K562 (cell line): ENCODE data around the gene VPS45. TPM values are rescaled to one million over a fixed set of nuclear protein-coding genes. Genes with fewer than 3 reads are reported as not detected.

Source experiments
- ATAC-seq: fragments of 200-7000 bp; cut with Tn5 transposase; 3 replicates; pipeline ENCODE4 v1.9.1; 2020; ENCODE audit warnings: moderate library complexity
- BruUV-seq: library from RNA; stranded (reverse); fragments of 400-500 nt; replicated peaks from 2 replicates; lab custom pipeline; 2021; lab: Mats Ljungman, UMichigan
- CTCF ChIA-PET: fragments of 300-600 bp; formaldehyde crosslinking; extraction: SDS; loops from one replicate; lab custom pipeline; 2021; ENCODE audit warnings: low intra/inter-chr PET ratio; lab: Yijun Ruan, JAX
- POLR2A ChIA-PET: fragments of 300-600, 350-650 bp; sonication (Branson Sonifier 250); formaldehyde crosslinking; extraction: SDS; loops from one replicate; lab custom pipeline; 2021; ENCODE audit warnings: antibody characterized with exemption, inconsistent platforms; lab: Yijun Ruan, JAX
- DNase-seq, 4 experiments: peaks; one replicate each; pipeline versions ENCODE4 v3.0.0 to v3.0.0-alpha.2; 2011 to 2018; ENCODE audit warnings: low spot score in 3 of 4, mixed read lengths in 3 of 4; ENCODE audit errors: extremely low read depth in 1 of 4
- FAIRE-seq: peaks from 2 replicates; lab custom pipeline; 2011; peaks lifted over from hg19 to GRCh38; lab: Jason Lieb, UNC
- H2AFZ ChIP-seq: 2 replicates; pipeline ENCODE4 v1.6.0; 2011; ENCODE audit warnings: low read depth, low read length, control low read depth, inconsistent platforms
- H3K27ac ChIP-seq: fragments of 200-600 bp; 3 replicates; pipeline ENCODE4 v1.8.0; 2011; ENCODE audit warnings: low read depth, mild to moderate bottlenecking, control low read depth, inconsistent platforms, low read length, moderate library complexity, mixed read lengths; ENCODE audit errors: extremely low read depth
- H3K27me3 ChIP-seq, 2 experiments: fragments of 300-600 bp in 1 of 2; 2 replicates in 1 of 2; 3 replicates in 1 of 2; pipeline versions ENCODE4 v1.6.0 to v1.8.0; 2011; ENCODE audit warnings: inconsistent platforms in 2 of 2, low read length in 2 of 2, mild to moderate bottlenecking in 1 of 2, mixed read lengths in 1 of 2, moderate library complexity in 1 of 2; ENCODE audit not compliant: control insufficient read depth in 2 of 2, insufficient read depth in 2 of 2
- H3K36me3 ChIP-seq: fragments of 300-600 bp; 3 replicates; pipeline ENCODE4 v1.8.0; 2011; ENCODE audit warnings: mild to moderate bottlenecking, low read length, inconsistent platforms; ENCODE audit not compliant: control insufficient read depth, insufficient read depth
- H3K4me1 ChIP-seq, 2 experiments: fragments of 200-600 bp in 1 of 2; replicated peaks in 1 of 2; 2 replicates in 1 of 2; 3 replicates in 1 of 2; pipeline versions ENCODE4 v1.5.1 to v1.8.0; 2011; ENCODE audit warnings: inconsistent platforms in 2 of 2, low read length in 2 of 2, mild to moderate bottlenecking in 1 of 2, mixed read lengths in 1 of 2, moderate library complexity in 1 of 2; ENCODE audit not compliant: control insufficient read depth in 2 of 2, insufficient read depth in 2 of 2
- H3K4me2 ChIP-seq: 2 replicates; pipeline ENCODE4 v1.6.1; 2011; ENCODE audit warnings: low read length, control low read depth, inconsistent platforms, mixed read lengths; ENCODE audit not compliant: insufficient read depth
- H3K4me3 ChIP-seq: fragments of 200-600 bp; sonication (generic), shearing (Covaris generic); 2 replicates; pipeline ENCODE4 v1.5.1; 2016; ENCODE audit warnings: control low read depth, inconsistent platforms
- H3K79me2 ChIP-seq: fragments of 200-600 bp; 3 replicates; pipeline ENCODE4 v1.8.0; 2011; ENCODE audit warnings: low read length, inconsistent platforms; ENCODE audit not compliant: control insufficient read depth, insufficient read depth
- H3K9ac ChIP-seq, 2 experiments: 2 replicates each; pipeline versions ENCODE4 v1.6.0 to v1.6.1; 2011; ENCODE audit warnings: low read depth in 2 of 2, low read length in 2 of 2, control low read depth in 1 of 2, inconsistent platforms in 1 of 2, mild to moderate bottlenecking in 1 of 2, mixed read lengths in 1 of 2; ENCODE audit not compliant: insufficient read depth in 1 of 2
- H3K9me1 ChIP-seq: one replicate; pipeline ENCODE4 v1.6.0; 2011; ENCODE audit warnings: inconsistent platforms, mild to moderate bottlenecking, low read length, moderate library complexity; ENCODE audit not compliant: control insufficient read depth, insufficient read depth
- H3K9me3 ChIP-seq: replicated peaks from 2 replicates; pipeline ENCODE4 v1.5.1; 2011; ENCODE audit warnings: low read depth, low read length, inconsistent platforms; ENCODE audit not compliant: control insufficient read depth, insufficient read depth
- H4K20me1 ChIP-seq: replicated peaks from 2 replicates; pipeline ENCODE4 v1.6.1; 2011; ENCODE audit warnings: low read length, inconsistent platforms, mixed read lengths; ENCODE audit not compliant: control insufficient read depth, insufficient read depth
- BRF2 ChIP-seq: IDR thresholded peaks from 3 replicates; pipeline ENCODE4 v1.6.1; 2011; ENCODE audit warnings: borderline replicate concordance, mild to moderate bottlenecking; ENCODE audit not compliant: insufficient read length, insufficient read depth
- ILK ChIP-seq: fragments of 450-650 bp; IDR thresholded peaks from 2 replicates; pipeline ENCODE4 v1.6.1; 2016; ENCODE audit warnings: missing genetic modification characterization, low read depth, mild to moderate bottlenecking, missing compliant biosample characterization, moderate library complexity, borderline replicate concordance
- MLX ChIP-seq, 2 experiments: fragments of 450-650 bp in 1 of 2; sonication (generic) in 1 of 2; formaldehyde crosslinking; conservative IDR thresholded peaks; 2 replicates each; pipeline versions ENCODE4 v1.4.0 to v1.8.1; 2020 to 2022; ENCODE audit warnings: mild to moderate bottlenecking in 1 of 2, missing genetic modification reagents in 1 of 2
- PBX2 ChIP-seq, 2 experiments: IDR thresholded peaks in 1 of 2; conservative IDR thresholded peaks in 1 of 2; 2 replicates each; pipeline ENCODE4 v1.6.1; 2016; ENCODE audit warnings: low read depth in 2 of 2, mild to moderate bottlenecking in 1 of 2, missing compliant biosample characterization in 1 of 2, missing genetic modification characterization in 1 of 2, moderate library complexity in 1 of 2
- TRIM25 ChIP-seq: fragments of 450-650 bp; IDR thresholded peaks from 2 replicates; pipeline ENCODE4 v1.7.0; 2016; ENCODE audit warnings: borderline replicate concordance
- ZNF830 ChIP-seq: fragments of 250-450 bp; sonication (Bioruptor Pico); IDR thresholded peaks from 2 replicates; pipeline ENCODE4 v1.5.0; 2021; ENCODE audit warnings: mild to moderate bottlenecking
- WGBS: fragments of 100-300 bp; shearing (Covaris generic); methylation state at CpG from one replicate; pipeline ENCODE4 v1.1.6; 2016; ENCODE audit warnings: low coverage, mixed read lengths; ENCODE audit not compliant: insufficient coverage; ENCODE audit errors: missing lambda C conversion rate; 5-methylcytosine and 5-hydroxymethylcytosine counted together
- in situ Hi-C: fragments of 300-500 bp; cut with MboI; formaldehyde crosslinking; loops from 4 replicates; pipeline ENCODE4 v1.15.0; 2018; ENCODE audit warnings: inconsistent platforms, mixed read lengths
- intact Hi-C: fragments of 100-400 bp; cut with micrococcal nuclease; formaldehyde crosslinking; loops from 2 replicates; pipeline ENCODE4 v1.14.2; 2022
- polyA plus RNA-seq, 8 experiments: library from polyadenylated mRNA; depleted of rRNA in 4 of 8; stranded (reverse) in 5 of 8; unstranded in 3 of 8; fragments of >200 nt; fragmentation: Nextera tagmentation in 2 of 8; fragmentation: Illumina TruSeq in 1 of 8; extraction: Ambion mirVana in 2 of 8; extraction: Trizol in 1 of 8; gene quantifications; 2 replicates each; pipeline versions ENCODE4 v1.2.1 to v1.2.3, GENCODE V29; 2011 to 2014; ENCODE audit warnings: inconsistent platforms in 1 of 8, missing spikeins in 1 of 8
- total RNA-seq, 7 experiments: library from RNA; depleted of rRNA in 6 of 7; stranded (reverse); fragments of >200 nt in 6 of 7; fragmentation: Illumina TruSeq in 2 of 7; extraction: Trizol in 2 of 7; gene quantifications; 2 replicates each; pipeline versions ENCODE4 v1.2.1 to v1.2.3, GENCODE V29; 2011 to 2021; ENCODE audit warnings: low replicate concordance in 1 of 7

Gene VPS45
- total and polyA plus RNA-seq, 9 of the 15 experiments (the other 6 are each of a cell fraction or from before 2014, with no cell fraction given): 17.9 to 48.2 (median 34.4) TPM

GRCh38 chr1:150182247-150182646 lies 114.7 kb downstream of the VPS45 start:
- H3K36me3 ChIP-seq: no peaks in the 10 kb centered on the region
- H3K79me2 ChIP-seq: no peaks in the 10 kb centered on the region
- H3K9me3 ChIP-seq: no peaks in the 10 kb centered on the region
- TF ChIP-seq TRIM25 (no peak), BRF2 (no peak), ILK (tag) (no peak), PBX2 (CRISPR knock-in tag; IDR thresholded peaks at IDR 0.05; ENCODE audit: low read depth) (no peak), PBX2 (tag; conservative IDR thresholded peaks at IDR 0.05; ENCODE audit: low read depth) (no peak), ZNF830 (CRISPR knock-in tag) (no peak), MLX (CRISPR knock-in tag; conservative IDR thresholded peaks at IDR 0.05) (no peak)
- H2AFZ ChIP-seq: peak overlapping the region; percentile 27; the same call in 1 of the 2 replicates
- no peak overlapping the region for H3K4me2 ChIP-seq
- H3K9ac ChIP-seq: no peak overlapping the region
- BruUV-seq: no TSS peak
- POLR2A ChIA-PET: interaction anchor here (1.0 kb wide), 1 partner anchor 296 kb away, joined by 3 read pairs; a partner anchor contains a TSS
- WGBS: 71% methylated on average over 11 of the region's 11 CpGs
- ATAC-seq: no peak
- FAIRE-seq: no peak
- CTCF ChIA-PET: no interaction called here
- H3K4me3 ChIP-seq: no peak overlapping the region
- intact Hi-C loops (no loop called here), in situ Hi-C loops (no loop called here)
- no peaks in the 10 kb centered on the region for H3K27me3 ChIP-seq
- H4K20me1 ChIP-seq: no peaks in the 10 kb centered on the region
- H3K4me1 ChIP-seq: peaks cover 4 to 8% of the 10 kb centered on the region in 2 experiments; a peak in 4 of 5 replicates
- no peaks in the 10 kb centered on the region for H3K9me1 ChIP-seq
- no peak overlapping the region for H3K27ac ChIP-seq
- no peak for DNase-seq
